ENCODE results near the gene GRIP2. TPM values are rescaled to one million over a fixed set of nuclear protein-coding genes. Genes with fewer than 3 reads are reported as not detected.

GRIP2 gene
- total and polyA plus RNA-seq, 3 experiments from 2014 or later: not detected

DNA sequence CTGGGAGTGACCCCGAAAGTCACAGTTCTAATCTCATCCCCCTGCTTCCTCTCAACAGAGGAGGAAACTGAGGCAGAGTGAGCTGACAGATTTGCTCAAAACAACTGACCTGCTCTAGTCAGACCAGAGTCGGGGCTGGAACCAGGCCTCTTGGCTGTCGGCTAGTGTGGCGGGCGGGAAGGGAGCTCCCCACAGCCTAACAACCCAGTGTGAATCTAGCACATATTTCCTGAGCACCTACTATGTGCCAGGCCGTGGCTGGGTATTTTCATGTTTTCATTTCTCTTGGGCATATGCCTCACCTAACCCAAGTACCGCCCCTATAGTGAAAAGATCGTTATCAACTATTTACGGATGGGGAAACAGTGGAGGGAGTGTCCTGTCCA is 27.2 kb downstream of the GRIP2 start:
- ChIA-PET POLR2A (no interaction called here), CTCF (interaction anchor here (1.1 kb wide), 1 partner anchor 842 kb away, joined by 3 read pairs; no protein-coding TSS in a partner anchor)
- no peak for DNase-seq

DNA sequence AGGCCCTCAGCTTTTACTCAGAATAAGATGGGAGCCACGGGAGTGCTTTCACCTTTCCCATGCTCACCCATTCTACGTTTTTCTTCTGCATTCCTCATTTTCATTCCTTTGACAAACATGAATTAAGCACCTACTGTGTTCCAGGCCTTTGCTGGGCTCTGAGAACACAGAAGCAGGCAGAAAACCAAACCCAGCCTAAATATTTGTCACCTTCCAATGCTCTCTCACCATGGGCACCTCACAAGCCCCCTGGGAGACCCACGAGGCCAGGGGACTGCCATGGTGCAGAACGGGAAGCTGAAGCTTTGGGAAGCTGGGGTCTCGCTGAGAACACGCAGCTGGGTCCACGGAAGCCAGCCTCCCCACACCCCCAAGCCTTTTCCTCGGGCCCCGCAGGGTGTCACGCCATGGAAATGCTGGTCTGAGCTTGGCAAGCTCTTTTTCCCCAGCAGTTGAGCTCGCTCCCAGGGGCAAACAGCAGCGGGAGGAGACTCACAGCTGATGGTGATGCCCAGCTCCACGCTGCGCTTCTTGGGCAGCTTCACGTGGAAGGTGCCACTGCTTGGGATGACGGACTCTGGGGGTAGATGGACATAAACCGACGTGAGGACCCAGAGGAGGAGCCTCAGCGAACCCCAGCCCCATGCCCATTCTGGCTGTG is 27.7 kb downstream of the GRIP2 start:
- Histone ChIP-seq H3K27ac (ENCODE audit: low read depth, low read length) (no peak overlapping the region), H3K9me3 (ENCODE audit: low read length) (no peaks in the 10 kb centered on the region), H3K27me3 (ENCODE audit: insufficient read depth, low read length, poor library complexity, severe bottlenecking) (no peaks in the 10 kb centered on the region), H3K4me3 (ENCODE audit: low read length) (no peak overlapping the region), H3K36me3 (ENCODE audit: insufficient read depth, low read length) (no peaks in the 10 kb centered on the region), H3K4me1 (ENCODE audit: insufficient read depth, low read length) (no peaks in the 10 kb centered on the region)
- Mint-ChIP-seq H3K9me3 (no peaks in the 10 kb centered on the region), H3K27ac (no peak overlapping the region), H3K4me1 (peaks cover 0 to 10% (median 9%) of the 10 kb centered on the region in 3 donors), H3K36me3 (no peaks in the 10 kb centered on the region), H3K27me3 (peaks cover 3% of the 10 kb centered on the region in 2 donors), H3K4me3 (no peak overlapping the region)
- POLR2A ChIA-PET: no interaction called here
- DNase-seq: no peak
- CTCF ChIA-PET: interaction anchor here (1.1 kb wide), 1 partner anchor 841 kb away, joined by 3 read pairs; no protein-coding TSS in a partner anchor

More for the DNA sequence above, 27.2 kb downstream of the GRIP2 start:
- Mint-ChIP-seq H3K4me1 (peaks cover 0 to 9% (median 9%) of the 10 kb centered on the region in 3 donors), H3K4me3 (no peak overlapping the region), H3K27me3 (peaks cover 0 to 3% of the 10 kb centered on the region in 2 donors), H3K9me3 (no peaks in the 10 kb centered on the region), H3K27ac (no peak overlapping the region), H3K36me3 (no peaks in the 10 kb centered on the region)
- Histone ChIP-seq H3K36me3 (ENCODE audit: insufficient read depth, low read length) (no peaks in the 10 kb centered on the region), H3K27ac (ENCODE audit: low read depth, low read length) (no peak overlapping the region), H3K27me3 (ENCODE audit: insufficient read depth, low read length, poor library complexity, severe bottlenecking) (no peaks in the 10 kb centered on the region), H3K4me3 (ENCODE audit: low read length) (no peak overlapping the region), H3K4me1 (ENCODE audit: insufficient read depth, low read length) (no peaks in the 10 kb centered on the region), H3K9me3 (ENCODE audit: low read length) (no peaks in the 10 kb centered on the region)

DNA sequence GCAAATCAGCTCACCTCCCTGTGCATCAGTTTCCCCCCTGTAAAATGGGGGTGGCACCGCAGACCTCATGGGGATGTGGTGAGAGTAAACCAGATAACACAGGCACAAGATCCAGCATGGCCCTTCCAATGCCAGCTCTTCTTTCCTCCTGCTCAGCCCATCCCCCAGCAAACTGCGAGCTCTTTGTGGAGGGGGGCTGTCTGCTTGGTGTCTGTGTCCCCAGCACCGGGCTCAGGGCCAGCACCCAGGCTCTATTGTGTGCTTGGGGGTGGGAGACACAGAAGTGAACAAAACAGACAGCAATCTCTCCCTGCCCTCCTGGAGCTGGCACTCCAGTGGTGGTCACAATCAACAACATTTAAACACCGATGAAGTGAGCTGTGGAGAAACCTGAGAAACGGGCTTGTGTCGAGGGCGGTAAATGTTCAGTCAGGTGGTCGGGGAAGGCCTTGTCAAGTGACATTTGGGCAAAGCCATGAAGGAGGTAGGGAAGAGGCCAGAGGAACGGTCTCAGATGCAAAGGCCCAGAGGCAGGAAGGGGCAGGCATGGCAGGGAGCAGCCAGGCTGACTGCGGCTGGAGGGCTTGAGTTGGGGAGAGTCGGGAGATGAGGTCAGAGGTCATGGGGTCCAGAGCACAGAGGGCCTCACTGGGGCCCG is 28.4 kb downstream of the GRIP2 start:
- Histone ChIP-seq H3K36me3 (ENCODE audit: insufficient read depth, low read length) (no peaks in the 10 kb centered on the region), H3K4me3 (ENCODE audit: low read length) (no peak overlapping the region), H3K27ac (ENCODE audit: low read depth, low read length) (no peak overlapping the region), H3K27me3 (ENCODE audit: insufficient read depth, low read length, poor library complexity, severe bottlenecking) (no peaks in the 10 kb centered on the region), H3K9me3 (ENCODE audit: low read length) (no peaks in the 10 kb centered on the region), H3K4me1 (ENCODE audit: insufficient read depth, low read length) (no peaks in the 10 kb centered on the region)
- ChIA-PET POLR2A (no interaction called here), CTCF (interaction anchor here (1.1 kb wide), 1 partner anchor 840 kb away, joined by 3 read pairs; no protein-coding TSS in a partner anchor)
- H3K36me3 Mint-ChIP-seq: no peaks in the 10 kb centered on the region
- H3K4me3 Mint-ChIP-seq: no peak overlapping the region
- H3K9me3 Mint-ChIP-seq: no peaks in the 10 kb centered on the region
- no peak overlapping the region for H3K27ac Mint-ChIP-seq
- peaks cover 0 to 10% (median 9%) of the 10 kb centered on the region in 3 donors for H3K4me1 Mint-ChIP-seq
- H3K27me3 Mint-ChIP-seq: peaks cover under 1 to 4% of the 10 kb centered on the region in 2 donors
- DNase-seq: no peak

DNA sequence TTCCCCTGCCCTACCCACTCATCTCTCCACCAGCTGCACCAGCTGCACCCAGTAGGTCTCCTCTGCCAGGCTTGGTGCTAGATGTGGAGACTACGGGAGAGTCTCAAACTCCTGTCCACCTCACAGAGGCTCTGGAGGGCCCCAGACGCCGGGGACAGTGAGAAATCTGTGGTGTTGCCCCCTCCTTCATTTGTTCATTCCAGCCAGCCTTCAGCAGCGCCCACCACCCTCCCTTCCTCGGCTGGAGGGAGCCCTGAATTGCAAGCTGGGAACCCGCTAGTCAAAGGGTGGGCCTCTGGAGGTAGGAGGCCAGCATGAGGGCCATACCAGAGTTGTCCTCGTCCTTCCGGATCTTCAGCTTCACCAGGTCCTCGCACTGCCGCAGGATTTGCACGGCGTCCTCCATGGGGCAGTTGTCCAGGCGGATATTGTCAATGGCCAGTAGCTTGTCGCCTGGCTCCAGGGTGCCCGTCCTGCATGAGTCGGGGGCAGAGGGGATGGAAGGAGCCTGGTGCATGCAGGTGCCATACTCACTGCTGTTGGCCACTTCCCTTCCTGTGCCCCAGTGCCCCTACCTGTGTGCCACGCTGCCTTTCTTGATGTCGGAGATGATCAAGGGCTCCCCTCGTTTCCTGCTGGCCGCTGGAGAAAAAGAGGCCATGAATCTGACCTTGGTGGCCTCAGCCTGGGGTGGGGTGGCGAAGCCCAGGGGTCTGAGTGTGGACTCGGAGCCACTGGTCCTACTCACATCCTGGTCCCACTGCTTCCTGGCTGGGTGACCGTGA is 29.1 kb downstream of the GRIP2 start:
- H3K4me1 Mint-ChIP-seq: peaks cover 0 to 10% (median 9%) of the 10 kb centered on the region in 3 donors
- no peaks in the 10 kb centered on the region for H3K36me3 ChIP-seq (ENCODE audit: insufficient read depth, low read length)
- peaks cover 0 to 4% of the 10 kb centered on the region in 2 donors for H3K27me3 Mint-ChIP-seq
- no peaks in the 10 kb centered on the region for H3K9me3 Mint-ChIP-seq
- H3K27ac ChIP-seq (ENCODE audit: low read depth, low read length): no peak overlapping the region
- CTCF ChIA-PET: interaction anchor here (1.8 kb wide), 1 partner anchor 11 kb away, joined by 6 read pairs; no protein-coding TSS in a partner anchor
- H3K4me3 ChIP-seq (ENCODE audit: low read length): no peak overlapping the region
- no peak overlapping the region for H3K27ac Mint-ChIP-seq
- no peaks in the 10 kb centered on the region for H3K4me1 ChIP-seq (ENCODE audit: insufficient read depth, low read length)
- H3K36me3 Mint-ChIP-seq: no peaks in the 10 kb centered on the region
- no peaks in the 10 kb centered on the region for H3K27me3 ChIP-seq (ENCODE audit: insufficient read depth, low read length, poor library complexity, severe bottlenecking)
- no peak for DNase-seq
- H3K9me3 ChIP-seq (ENCODE audit: low read length): no peaks in the 10 kb centered on the region
- POLR2A ChIA-PET: no interaction called here
- H3K4me3 Mint-ChIP-seq: no peak overlapping the region

DNA sequence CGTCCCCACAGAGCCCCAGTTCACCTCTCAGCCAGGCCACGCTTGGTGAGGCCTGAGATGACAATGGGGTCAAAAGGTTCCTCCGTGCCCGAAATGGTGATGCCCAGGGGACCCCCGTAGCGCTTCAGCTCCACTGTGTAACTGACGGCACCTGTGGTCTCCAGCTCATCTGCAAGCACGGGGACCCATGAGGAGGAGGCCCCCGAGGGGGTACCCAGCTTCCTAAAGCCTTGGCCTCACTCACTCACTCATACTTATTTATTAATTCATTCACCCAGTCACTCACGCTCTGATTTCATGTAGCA is 30.4 kb downstream of the GRIP2 start:
- no peaks in the 10 kb centered on the region for H3K9me3 Mint-ChIP-seq
- H3K36me3 Mint-ChIP-seq: no peaks in the 10 kb centered on the region
- Histone ChIP-seq H3K4me1 (ENCODE audit: insufficient read depth, low read length) (no peaks in the 10 kb centered on the region), H3K36me3 (ENCODE audit: insufficient read depth, low read length) (no peaks in the 10 kb centered on the region), H3K27ac (ENCODE audit: low read depth, low read length) (no peak overlapping the region), H3K27me3 (ENCODE audit: insufficient read depth, low read length, poor library complexity, severe bottlenecking) (no peaks in the 10 kb centered on the region), H3K9me3 (ENCODE audit: low read length) (no peaks in the 10 kb centered on the region), H3K4me3 (ENCODE audit: low read length) (no peak overlapping the region)
- no peak overlapping the region for H3K4me3 Mint-ChIP-seq
- peaks cover 2 to 4% of the 10 kb centered on the region in 2 donors for H3K27me3 Mint-ChIP-seq
- DNase-seq: no peak
- peaks cover 0 to 10% (median 9%) of the 10 kb centered on the region in 3 donors for H3K4me1 Mint-ChIP-seq
- POLR2A ChIA-PET: no interaction called here
- H3K27ac Mint-ChIP-seq: peak overlapping the region in 1 of 8 donors; percentile 46
- CTCF ChIA-PET: interaction anchor here (0.8 to 2.4 kb wide), 7 partner anchors 12 to 414 kb away, joined by 3 to 10 read pairs (median 4); no protein-coding TSS in a partner anchor

DNA sequence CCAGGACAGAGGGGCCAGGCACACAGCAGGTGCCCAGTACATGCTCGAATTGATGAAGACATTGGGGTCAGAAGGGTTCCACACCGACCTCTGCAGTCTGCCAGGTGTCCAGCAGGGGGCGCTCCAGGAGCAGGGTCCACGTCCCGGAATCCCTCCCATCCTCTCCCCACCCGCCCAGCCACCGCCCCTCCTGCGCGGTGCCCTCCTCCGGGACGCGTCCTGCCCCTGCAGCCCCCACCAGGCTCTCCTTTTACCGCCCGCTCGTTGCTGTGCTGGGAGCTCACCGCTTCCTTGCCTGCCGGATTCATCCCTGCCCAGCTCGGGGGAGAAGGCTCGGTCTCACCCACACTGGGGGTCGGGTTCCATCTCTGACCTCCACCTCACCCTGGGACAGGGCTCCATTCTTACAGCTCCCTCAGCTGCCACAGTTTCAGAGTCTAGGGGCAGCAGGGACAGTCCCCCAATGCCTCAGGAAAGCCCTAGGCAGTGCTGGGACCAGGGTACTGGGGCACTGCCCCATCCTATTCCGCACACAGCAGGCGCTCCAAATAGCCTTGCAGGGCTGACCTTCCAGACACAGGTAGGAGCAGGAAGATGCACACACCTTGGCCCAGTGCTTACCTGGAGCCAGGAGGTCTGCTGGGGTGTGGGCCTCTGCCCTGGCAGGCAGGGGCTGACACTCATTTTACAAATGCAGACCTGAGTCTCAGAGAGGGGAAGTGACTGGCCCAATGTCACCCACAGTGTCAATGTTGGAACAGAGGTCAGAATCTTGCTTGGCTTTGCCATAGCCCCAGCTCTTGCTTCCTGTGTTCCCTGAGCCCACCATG is 31.0 kb downstream of the GRIP2 start:
- peaks cover 4 to 6% of the 10 kb centered on the region in 2 donors for H3K27me3 Mint-ChIP-seq
- H3K9me3 Mint-ChIP-seq: peaks cover 0 to 2% (median 0%) of the 10 kb centered on the region in 5 donors
- H3K36me3 Mint-ChIP-seq: no peaks in the 10 kb centered on the region
- POLR2A ChIA-PET: no interaction called here
- peak overlapping the region in 1 of 7 donors; percentile 48 for H3K4me3 Mint-ChIP-seq
- CTCF ChIA-PET: interaction anchor here (0.6 to 2.4 kb wide), 11 partner anchors 10 to 763 kb away, joined by 3 to 10 read pairs (median 3); no protein-coding TSS in a partner anchor
- H3K27ac ChIP-seq (ENCODE audit: low read depth, low read length): no peak overlapping the region
- peak overlapping the region in 2 of 8 donors; percentile 18 to 82 for H3K27ac Mint-ChIP-seq
- H3K9me3 ChIP-seq (ENCODE audit: low read length): no peaks in the 10 kb centered on the region
- no peaks in the 10 kb centered on the region for H3K36me3 ChIP-seq (ENCODE audit: insufficient read depth, low read length)
- no peaks in the 10 kb centered on the region for H3K4me1 ChIP-seq (ENCODE audit: insufficient read depth, low read length)
- no peaks in the 10 kb centered on the region for H3K27me3 ChIP-seq (ENCODE audit: insufficient read depth, low read length, poor library complexity, severe bottlenecking)
- peak; percentile 7 to 73 (median 54) for DNase-seq
- no peak overlapping the region for H3K4me3 ChIP-seq (ENCODE audit: low read length)
- H3K4me1 Mint-ChIP-seq: peaks cover 0 to 10% (median 9%) of the 10 kb centered on the region in 3 donors

DNA sequence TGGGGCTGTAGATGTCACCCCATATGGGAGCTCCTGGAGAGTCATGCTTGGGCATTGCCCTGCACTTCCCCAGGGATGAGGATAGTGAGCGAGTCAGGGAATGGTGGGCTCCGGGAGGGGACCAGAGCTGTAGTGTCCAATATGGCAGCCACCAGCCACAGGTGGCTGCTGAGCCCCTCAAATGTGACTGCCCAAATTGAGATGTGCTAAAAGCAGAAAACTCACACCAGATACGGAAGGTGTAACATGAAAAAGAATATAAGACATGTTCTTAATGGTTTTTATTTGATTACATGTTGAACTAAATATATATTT is 31.7 kb downstream of the GRIP2 start:
- DNase-seq: no peak
- Mint-ChIP-seq H3K9me3 (peaks cover 0 to 3% (median 0%) of the 10 kb centered on the region in 5 donors), H3K36me3 (no peaks in the 10 kb centered on the region), H3K4me3 (peak overlapping the region in 1 of 7 donors; percentile 48), H3K27ac (no peak overlapping the region), H3K27me3 (peaks cover 4 to 8% of the 10 kb centered on the region in 2 donors), H3K4me1 (peaks cover 0 to 10% (median 9%) of the 10 kb centered on the region in 3 donors)
- Histone ChIP-seq H3K27me3 (ENCODE audit: insufficient read depth, low read length, poor library complexity, severe bottlenecking) (no peaks in the 10 kb centered on the region), H3K36me3 (ENCODE audit: insufficient read depth, low read length) (no peaks in the 10 kb centered on the region), H3K4me3 (ENCODE audit: low read length) (no peak overlapping the region), H3K9me3 (ENCODE audit: low read length) (no peaks in the 10 kb centered on the region), H3K4me1 (ENCODE audit: insufficient read depth, low read length) (no peaks in the 10 kb centered on the region), H3K27ac (ENCODE audit: low read depth, low read length) (no peak overlapping the region)
- CTCF ChIA-PET: interaction anchor here (0.9 to 2.4 kb wide), 6 partner anchors 24 to 762 kb away, joined by 3 to 10 read pairs (median 4); no protein-coding TSS in a partner anchor
- POLR2A ChIA-PET: no interaction called here

Measured in CD8-positive, alpha-beta memory T cell (primary cell).